ENCODE data around the gene FHDC1. TPM values are rescaled to one million over a fixed set of nuclear protein-coding genes. Genes with fewer than 3 reads are reported as not detected.

Gene FHDC1
- total and polyA plus RNA-seq, 10 of the 15 experiments (the other 5 are each of a cell fraction or from before 2014, with no cell fraction given): 0.04 to 0.12 (median 0.06) TPM; not detected in 3

- no peak for TF ChIP-seq CBFB (IDR thresholded peaks at IDR 0.05; ENCODE audit: low read depth)
- peak; percentile 58 for TF ChIP-seq IKZF1 (conservative IDR thresholded peaks at IDR 0.05)
- TF ChIP-seq, protein P1, sequence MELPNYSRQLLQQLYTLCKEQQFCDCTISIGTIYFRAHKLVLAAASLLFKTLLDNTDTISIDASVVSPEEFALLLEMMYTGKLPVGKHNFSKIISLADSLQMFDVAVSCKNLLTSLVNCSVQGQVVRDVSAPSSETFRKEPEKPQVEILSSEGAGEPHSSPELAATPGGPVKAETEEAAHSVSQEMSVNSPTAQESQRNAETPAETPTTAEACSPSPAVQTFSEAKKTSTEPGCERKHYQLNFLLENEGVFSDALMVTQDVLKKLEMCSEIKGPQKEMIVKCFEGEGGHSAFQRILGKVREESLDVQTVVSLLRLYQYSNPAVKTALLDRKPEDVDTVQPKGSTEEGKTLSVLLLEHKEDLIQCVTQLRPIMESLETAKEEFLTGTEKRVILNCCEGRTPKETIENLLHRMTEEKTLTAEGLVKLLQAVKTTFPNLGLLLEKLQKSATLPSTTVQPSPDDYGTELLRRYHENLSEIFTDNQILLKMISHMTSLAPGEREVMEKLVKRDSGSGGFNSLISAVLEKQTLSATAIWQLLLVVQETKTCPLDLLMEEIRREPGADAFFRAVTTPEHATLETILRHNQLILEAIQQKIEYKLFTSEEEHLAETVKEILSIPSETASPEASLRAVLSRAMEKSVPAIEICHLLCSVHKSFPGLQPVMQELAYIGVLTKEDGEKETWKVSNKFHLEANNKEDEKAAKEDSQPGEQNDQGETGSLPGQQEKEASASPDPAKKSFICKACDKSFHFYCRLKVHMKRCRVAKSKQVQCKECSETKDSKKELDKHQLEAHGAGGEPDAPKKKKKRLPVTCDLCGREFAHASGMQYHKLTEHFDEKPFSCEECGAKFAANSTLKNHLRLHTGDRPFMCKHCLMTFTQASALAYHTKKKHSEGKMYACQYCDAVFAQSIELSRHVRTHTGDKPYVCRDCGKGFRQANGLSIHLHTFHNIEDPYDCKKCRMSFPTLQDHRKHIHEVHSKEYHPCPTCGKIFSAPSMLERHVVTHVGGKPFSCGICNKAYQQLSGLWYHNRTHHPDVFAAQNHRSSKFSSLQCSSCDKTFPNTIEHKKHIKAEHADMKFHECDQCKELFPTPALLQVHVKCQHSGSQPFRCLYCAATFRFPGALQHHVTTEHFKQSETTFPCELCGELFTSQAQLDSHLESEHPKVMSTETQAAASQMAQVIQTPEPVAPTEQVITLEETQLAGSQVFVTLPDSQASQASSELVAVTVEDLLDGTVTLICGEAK (IDR thresholded peaks at IDR 0.05; ENCODE audit: borderline replicate concordance): peak; percentile 15; the same call in 1 of the 2 replicates
- TF ChIP-seq IRF5 (IDR thresholded peaks at IDR 0.05; ENCODE audit: borderline replicate concordance): no peak
- TF ChIP-seq BRCA1 (IDR thresholded peaks at IDR 0.05; ENCODE audit: low read depth, low read length): no peak
Observed at GRCh38 chr4:152945639-152946038, 9.5 kb downstream of the FHDC1 start (continued).

DNA sequence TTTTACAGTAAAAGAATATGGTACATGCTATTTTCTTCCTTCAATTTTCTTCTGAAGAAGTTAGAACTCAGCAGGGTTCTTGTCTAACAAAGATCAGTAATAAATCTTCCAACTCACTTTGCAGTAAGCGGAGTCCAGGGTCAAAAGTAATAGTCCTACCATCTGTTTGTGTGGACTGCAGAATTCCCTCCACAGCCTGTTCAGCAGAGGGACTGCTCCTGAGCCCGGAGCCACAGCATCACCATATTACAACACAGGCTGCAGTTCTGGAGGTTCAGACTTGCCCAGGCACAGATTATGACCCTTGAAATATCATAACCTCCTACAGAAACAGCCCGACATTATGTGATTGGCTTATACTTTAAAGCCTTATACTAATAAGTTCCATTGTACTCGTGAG lies 10.3 kb downstream of the FHDC1 start:
- H3K27ac ChIP-seq (ENCODE audit: control insufficient read depth, insufficient read depth): no peak overlapping the region
- H3K4me1 ChIP-seq (ENCODE audit: control insufficient read depth, insufficient read depth, low read length): no peaks in the 10 kb centered on the region
- intact Hi-C loops (cut with micrococcal nuclease; ENCODE audit: unreplicated experiment) (no loop called here), in situ Hi-C loops (cut with MboI) (no loop called here)
- H4K20me1 ChIP-seq (ENCODE audit: control insufficient read depth, insufficient read depth): no peaks in the 10 kb centered on the region
- RAD21 ChIA-PET (ENCODE audit: unreplicated experiment): no interaction called here
- CTCF ChIA-PET: no interaction called here
- no peaks in the 10 kb centered on the region for H3K9me3 ChIP-seq (replicated peaks; ENCODE audit: control insufficient read depth, insufficient read depth, low read length)
- no peak overlapping the region for H3K4me2 ChIP-seq (ENCODE audit: control insufficient read depth, insufficient read depth)
- POLR2A ChIA-PET: interaction anchor here (0.6 kb wide), 1 partner anchor 32 kb away, joined by 3 read pairs; no protein-coding TSS in a partner anchor
- no peak overlapping the region for H3K9ac ChIP-seq (ENCODE audit: control insufficient read depth, insufficient read depth, low read length)
- H3K79me2 ChIP-seq (ENCODE audit: control insufficient read depth, insufficient read depth, low read length): no peaks in the 10 kb centered on the region
- DNase-seq (ENCODE audit: low read depth, low spot score) (no peak), FAIRE-seq (no peak), ATAC-seq (no peak)
- H3K36me3 ChIP-seq (ENCODE audit: control insufficient read depth in 2 of 2, insufficient read depth in 2 of 2, low read length in 1 of 2): no peaks in the 10 kb centered on the region
- BruUV-seq (replicated peaks): no TSS peak
- no peaks in the 10 kb centered on the region; a peak in 1 of 4 replicates for H3K27me3 ChIP-seq (replicated peaks in 1 of 2; ENCODE audit: control insufficient read depth in 2 of 2, insufficient read depth in 2 of 2, low read length in 1 of 2)
- no peak overlapping the region for H2AFZ ChIP-seq (ENCODE audit: control insufficient read depth, low read depth, low read length)
- 38% methylated on average over 4 of the region's 4 CpGs for WGBS (ENCODE audit: insufficient coverage, insufficient replicate concordance, low lambda C conversion rate, missing lambda C conversion rate)
- H3K4me3 ChIP-seq: no peak overlapping the region
- SMC1A ChIA-PET (ENCODE audit: uncharacterized antibody, unreplicated experiment): no interaction called here
- no peak for TF ChIP-seq RFX5 (IDR thresholded peaks at IDR 0.05; ENCODE audit: low read depth, low read length)
- TF ChIP-seq ZNF207 (IDR thresholded peaks at IDR 0.05; ENCODE audit: borderline replicate concordance): no peak
- TF ChIP-seq PBX3 (IDR thresholded peaks at IDR 0.05; ENCODE audit: insufficient replicate concordance, low read depth, low read length): no peak
- TF ChIP-seq RB1 (IDR thresholded peaks at IDR 0.05; ENCODE audit: borderline replicate concordance): no peak
- TF ChIP-seq IRF3 (IDR thresholded peaks at IDR 0.05): no peak
- TF ChIP-seq EED (IDR thresholded peaks at IDR 0.05; ENCODE audit: low read depth): no peak
- TF ChIP-seq KDM1A (IDR thresholded peaks at IDR 0.05; ENCODE audit: borderline replicate concordance): no peak
- no peak for TF ChIP-seq HCFC1 (IDR thresholded peaks at IDR 0.05; ENCODE audit: low read length)
- TF ChIP-seq MEF2B (IDR thresholded peaks at IDR 0.05; ENCODE audit: partially characterized antibody, poor library complexity, severe bottlenecking): no peak
- no peak for TF ChIP-seq EGR1 (IDR thresholded peaks at IDR 0.05; ENCODE audit: borderline replicate concordance in 1 of 2, low read depth in 2 of 2, low read length in 2 of 2)
- no peak for TF ChIP-seq POLR2A (IDR thresholded peaks at IDR 0.05; ENCODE audit: low read depth, low read length)
- no peak for TF ChIP-seq MYB (IDR thresholded peaks at IDR 0.05; ENCODE audit: borderline replicate concordance, low read depth, low read length)
